ENCODE results near the gene SPATA2L. TPM values are rescaled to one million over a fixed set of nuclear protein-coding genes. Genes with fewer than 3 reads are reported as not detected.

Gene SPATA2L
- polyA plus RNA-seq, 1 of the 3 experiments (the other 2 are of a cell fraction) = 8.6 TPM

GRCh38 chr16:89736554-89736953, 35.0 kb upstream of the SPATA2L start:
- peaks cover 56 to 71% of the 10 kb centered on the region in 2 experiments for H3K36me3 ChIP-seq (replicated peaks in 1 of 2; ENCODE audit: control insufficient read depth in 1 of 2, insufficient read depth in 2 of 2, low read length in 1 of 2)
- CTCF ChIA-PET = interaction anchor here (0.8 to 1.7 kb wide), 2 partner anchors 23 to 124 kb away, joined by 3 to 5 read pairs; no protein-coding TSS in a partner anchor
- H3K9me3 ChIP-seq = no peaks in the 10 kb centered on the region
- no peaks in the 10 kb centered on the region for H3K9me2 ChIP-seq
- no peak overlapping the region for H3K4me3 ChIP-seq (ENCODE audit: low read depth in 2 of 2, low read length in 1 of 2)
- H4K20me1 ChIP-seq (ENCODE audit: insufficient read depth) = no peaks in the 10 kb centered on the region; the same call in 1 of the 2 replicates
- H3F3A ChIP-seq (replicated peaks; ENCODE audit: insufficient read depth) = peaks cover 16% of the 10 kb centered on the region
- no peaks in the 10 kb centered on the region for H3K27me3 ChIP-seq (ENCODE audit: insufficient read depth)
- peaks cover 17% of the 10 kb centered on the region; the same call in 1 of the 2 replicates for H3K79me2 ChIP-seq (ENCODE audit: insufficient read depth)
- H3K27ac ChIP-seq (ENCODE audit: low read depth in 2 of 2, low read length in 1 of 2) = no peak overlapping the region
- 97% methylated on average over 3 of the region's 3 CpGs for WGBS (ENCODE audit: low lambda C conversion rate)
- H3K4me1 ChIP-seq (ENCODE audit: control insufficient read depth in 1 of 2, insufficient read depth in 2 of 2, low read depth in 1 of 2, low read length in 1 of 2) = no peaks in the 10 kb centered on the region
- no peak for DNase-seq
- TF ChIP-seq RAD21 (IDR thresholded peaks at IDR 0.05; ENCODE audit: low read length) = no peak
- TF ChIP-seq FOXJ3 (CRISPR knock-in tag; IDR thresholded peaks at IDR 0.05) = no peak
- TF ChIP-seq USF2 (IDR thresholded peaks at IDR 0.05; ENCODE audit: borderline replicate concordance, low read depth, low read length) = no peak
- TF ChIP-seq NRF1 (IDR thresholded peaks at IDR 0.05; ENCODE audit: low read depth, low read length) = no peak
- TF ChIP-seq TCF12 (IDR thresholded peaks at IDR 0.05) = no peak
- TF ChIP-seq ELF1 (IDR thresholded peaks at IDR 0.05) = no peak
- TF ChIP-seq SIN3A (IDR thresholded peaks at IDR 0.05; ENCODE audit: borderline replicate concordance, low read depth, low read length) = no peak
- no peak for TF ChIP-seq PBX3 (IDR thresholded peaks at IDR 0.05)
- no peak for TF ChIP-seq JUND (IDR thresholded peaks at IDR 0.05)
- no peak for TF ChIP-seq USF1 (IDR thresholded peaks at IDR 0.05; ENCODE audit: borderline replicate concordance, low read depth)
- no peak for TF ChIP-seq NFIC (IDR thresholded peaks at IDR 0.05; ENCODE audit: borderline replicate concordance)
- TF ChIP-seq RXRA (IDR thresholded peaks at IDR 0.05; ENCODE audit: borderline replicate concordance, low read depth) = no peak
- no peak for TF ChIP-seq GABPA (IDR thresholded peaks at IDR 0.05; ENCODE audit: low read depth)
- TF ChIP-seq CHD2 (IDR thresholded peaks at IDR 0.05; ENCODE audit: low read length, partially characterized antibody) = no peak
- no peak for TF ChIP-seq MXI1 (IDR thresholded peaks at IDR 0.05; ENCODE audit: low read depth, low read length)
- no peak for TF ChIP-seq EP300 (IDR thresholded peaks at IDR 0.05; ENCODE audit: borderline replicate concordance in 1 of 2, low read depth in 1 of 2, low read length in 1 of 2)
- no peak overlapping the region for H3K9ac ChIP-seq
- POLR2A ChIA-PET = no interaction called here
- no peak overlapping the region for H2AFZ ChIP-seq (ENCODE audit: low read depth)
- H3K4me2 ChIP-seq = no peak overlapping the region

GRCh38 chr16:89733792-89734191, 32.3 kb upstream of the SPATA2L start:
- no peaks in the 10 kb centered on the region; the same call in 1 of the 2 replicates for H4K20me1 ChIP-seq (ENCODE audit: insufficient read depth)
- H3K4me2 ChIP-seq = no peak overlapping the region
- no peak overlapping the region for H3K27ac ChIP-seq (ENCODE audit: low read depth in 2 of 2, low read length in 1 of 2)
- H2AFZ ChIP-seq (ENCODE audit: low read depth) = no peak overlapping the region
- WGBS (ENCODE audit: low lambda C conversion rate) = 89% methylated on average over 18 of the region's 21 CpGs
- H3K27me3 ChIP-seq (ENCODE audit: insufficient read depth) = no peaks in the 10 kb centered on the region
- H3K9me3 ChIP-seq = no peaks in the 10 kb centered on the region
- H3K4me1 ChIP-seq (ENCODE audit: control insufficient read depth in 1 of 2, insufficient read depth in 2 of 2, low read depth in 1 of 2, low read length in 1 of 2) = no peaks in the 10 kb centered on the region; a peak in 1 of 4 replicates
- DNase-seq = no peak
- H3K79me2 ChIP-seq (ENCODE audit: insufficient read depth) = peaks cover 20% of the 10 kb centered on the region; the same call in 1 of the 2 replicates
- no peak overlapping the region for H3K4me3 ChIP-seq (ENCODE audit: low read depth in 2 of 2, low read length in 1 of 2)
- ChIA-PET POLR2A (no interaction called here), CTCF (interaction anchor here (0.9 to 1.2 kb wide), 2 partner anchors 19 to 127 kb away, joined by 3 read pairs; no protein-coding TSS in a partner anchor)
- peaks cover 53 to 63% of the 10 kb centered on the region in 2 experiments for H3K36me3 ChIP-seq (replicated peaks in 1 of 2; ENCODE audit: control insufficient read depth in 1 of 2, insufficient read depth in 2 of 2, low read length in 1 of 2)
- no peaks in the 10 kb centered on the region for H3K9me2 ChIP-seq
- H3K9ac ChIP-seq = no peak overlapping the region
- TF ChIP-seq TEAD4 (IDR thresholded peaks at IDR 0.05; ENCODE audit: borderline replicate concordance, insufficient read depth) (no peak), GATA2 (CRISPR knock-in tag; IDR thresholded peaks at IDR 0.05) (no peak)
- H3F3A ChIP-seq (replicated peaks; ENCODE audit: insufficient read depth) = peaks cover 9% of the 10 kb centered on the region

Data from SK-N-SH (cell line).